Cardiac atrium fibroblast (primary cell): ENCODE results near the gene ZNF69. TPM values are rescaled to one million over a fixed set of nuclear protein-coding genes. Genes with fewer than 3 reads are reported as not detected.

ENCODE experiments used
- total RNA-seq: library from RNA; depleted of rRNA; stranded (reverse); fragments of >200 nt; gene quantifications from 2 replicates; pipeline ENCODE4 v1.2.3, GENCODE V29; 2015

The ZNF69 gene
- total RNA-seq: 2.3 and 4.2 TPM in 2 replicates

GRCh38 chr19:11887611-11888531, at the start of gene ZNF69:
Gene ZNF69 (plus strand): TSS chr19:11887782. CDS start chr19:11887924, 142 bp downstream.

GRCh38 chr19:11848594-11849469, 38.8 kb upstream of the ZNF69 start, which contains the start of gene ZNF439:
Gene ZNF439 (plus strand): TSS chr19:11848726. CDS start chr19:11848868, 142 bp downstream.

DNA sequence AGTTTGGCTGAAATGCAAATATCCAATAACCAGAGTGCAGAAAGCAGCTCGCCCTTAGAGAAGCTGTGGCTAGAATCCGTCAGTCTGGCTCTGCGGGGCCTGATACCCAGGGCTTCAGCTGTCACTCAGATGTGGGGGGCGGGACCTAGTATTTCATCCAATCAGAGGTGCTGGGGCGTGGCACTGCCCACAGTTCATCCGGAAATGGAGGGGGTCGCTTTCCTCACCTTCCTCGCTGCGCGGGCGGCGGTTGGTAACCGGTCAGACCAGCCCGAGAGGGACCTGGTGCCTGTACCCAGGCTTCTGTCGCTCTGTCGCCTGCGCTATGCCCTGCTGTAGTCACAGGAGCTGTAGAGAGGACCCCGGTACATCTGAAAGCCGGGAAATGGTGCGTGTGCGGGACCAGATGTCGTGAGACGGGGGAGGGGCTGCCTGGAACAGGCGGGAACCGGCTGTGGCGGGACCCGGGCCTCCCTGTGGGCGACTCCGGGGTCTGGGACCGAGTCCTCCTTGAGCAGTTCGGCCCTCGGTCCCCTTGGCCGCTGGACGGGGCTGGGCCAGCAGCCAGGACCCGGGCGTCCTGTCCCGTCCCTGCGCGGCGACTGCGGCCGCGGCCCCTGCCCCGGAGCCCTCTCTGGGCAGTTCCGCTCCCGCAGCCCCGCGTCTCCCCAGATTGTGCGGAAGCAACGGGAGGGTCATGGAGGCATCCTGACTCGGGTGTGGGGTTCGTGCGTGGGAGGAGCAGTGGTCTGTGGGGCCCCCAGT, 37.5 kb downstream of the ZNF69 start, which contains the start of gene ZNF700:
Gene ZNF700, plus strand, starts transcription at position 222 of the 765 bp plus-strand sequence. Its CDS starts 104 bp downstream, at position 326.

Other genes with a start within 250 kb of the ZNF69 start
- 2.7 and 5.2 TPM in 2 replicates for gene ZNF823, start 148.8 kb upstream of the ZNF69 start, total RNA-seq
- gene ZNF441, start 120.8 kb upstream of the ZNF69 start, total RNA-seq: 2.3 and 2.9 TPM in 2 replicates
- gene ZNF491, start 89.3 kb upstream of the ZNF69 start, total RNA-seq: 0.97 and 1.1 TPM in 2 replicates
- gene ZNF440, start 73.5 kb upstream of the ZNF69 start, total RNA-seq: 4.9 and 7.3 TPM in 2 replicates
- gene ZNF439, start 39.1 kb upstream of the ZNF69 start, total RNA-seq: 2.3 and 2.9 TPM in 2 replicates
- 2.9 and 3.1 TPM in 2 replicates for gene ZNF700, start 37.3 kb downstream of the ZNF69 start, total RNA-seq
- 0.36 and 2.8 TPM in 2 replicates for gene ZNF763, start 77.3 kb downstream of the ZNF69 start, total RNA-seq
- gene ZNF433, start 147.9 kb downstream of the ZNF69 start, total RNA-seq: 2.9 and 6.6 TPM in 2 replicates
- gene ZNF878, start 165.2 kb downstream of the ZNF69 start, total RNA-seq: 0.36 and 0.49 TPM in 2 replicates
- 2.4 and 5.2 TPM in 2 replicates for gene ZNF844, start 176.9 kb downstream of the ZNF69 start, total RNA-seq